Ascending aorta (tissue), 2 donors: ENCODE measurements around the gene SNX6. TPM values are rescaled to one million over a fixed set of nuclear protein-coding genes. Genes with fewer than 3 reads are reported as not detected.

Experiments used
- DNase-seq, 2 donors: peaks; one replicate each; pipeline ENCODE4 v3.0.0-alpha.2; 2019; ENCODE audit warnings: low spot score in 2 of 2
- H3K27ac ChIP-seq, 2 donors: fragments of 200-600 bp; sonication (generic); one replicate each; pipeline ENCODE4 v1.5.1; 2016 to 2017; ENCODE audit warnings: mild to moderate bottlenecking in 1 of 2
- H3K27me3 ChIP-seq: fragments of 200-600 bp; sonication (generic); one replicate; pipeline ENCODE4 v1.5.1; 2017
- H3K36me3 ChIP-seq, 2 donors: fragments of 200-600 bp; sonication (generic); one replicate each; pipeline ENCODE4 v1.5.1; 2016
- H3K4me1 ChIP-seq, 2 donors: fragments of 200-600 bp; sonication (generic); one replicate each; pipeline ENCODE4 v1.5.1; 2016 to 2017; ENCODE audit warnings: mild to moderate bottlenecking in 1 of 2
- H3K4me3 ChIP-seq, 2 donors: fragments of 200-600 bp; sonication (generic); one replicate each; pipeline ENCODE4 v1.5.1; 2016 to 2017; ENCODE audit warnings: mild to moderate bottlenecking in 1 of 2
- H3K9me3 ChIP-seq, 2 donors: fragments of 200-600 bp; sonication (generic); one replicate each; pipeline ENCODE4 v1.5.1; 2016
- intact Hi-C: fragments of 100-400 bp; cut with DNase I; formaldehyde crosslinking; loops from one replicate; pipeline ENCODE4 v1.15.1; 2023
- total RNA-seq: library from RNA; depleted of rRNA; stranded (reverse); fragments of >200 nt; gene quantifications from one replicate; pipeline ENCODE4 v1.1.0, GENCODE V29; 2016
- TF ChIP-seq, protein P1 (sequence below), 3 experiments: fragments of 200-600 bp in 2 of 3; fragments of 450-650 bp in 1 of 3; sonication (generic) in 2 of 3; IDR thresholded peaks; one replicate each; pipeline ENCODE4 v1.5.1; 2016 to 2019; ENCODE audit warnings: antibody characterized with exemption in 3 of 3, mild to moderate bottlenecking in 1 of 3, moderate library complexity in 1 of 3

SNX6 gene
- total RNA-seq: 25.3 TPM

DNA sequence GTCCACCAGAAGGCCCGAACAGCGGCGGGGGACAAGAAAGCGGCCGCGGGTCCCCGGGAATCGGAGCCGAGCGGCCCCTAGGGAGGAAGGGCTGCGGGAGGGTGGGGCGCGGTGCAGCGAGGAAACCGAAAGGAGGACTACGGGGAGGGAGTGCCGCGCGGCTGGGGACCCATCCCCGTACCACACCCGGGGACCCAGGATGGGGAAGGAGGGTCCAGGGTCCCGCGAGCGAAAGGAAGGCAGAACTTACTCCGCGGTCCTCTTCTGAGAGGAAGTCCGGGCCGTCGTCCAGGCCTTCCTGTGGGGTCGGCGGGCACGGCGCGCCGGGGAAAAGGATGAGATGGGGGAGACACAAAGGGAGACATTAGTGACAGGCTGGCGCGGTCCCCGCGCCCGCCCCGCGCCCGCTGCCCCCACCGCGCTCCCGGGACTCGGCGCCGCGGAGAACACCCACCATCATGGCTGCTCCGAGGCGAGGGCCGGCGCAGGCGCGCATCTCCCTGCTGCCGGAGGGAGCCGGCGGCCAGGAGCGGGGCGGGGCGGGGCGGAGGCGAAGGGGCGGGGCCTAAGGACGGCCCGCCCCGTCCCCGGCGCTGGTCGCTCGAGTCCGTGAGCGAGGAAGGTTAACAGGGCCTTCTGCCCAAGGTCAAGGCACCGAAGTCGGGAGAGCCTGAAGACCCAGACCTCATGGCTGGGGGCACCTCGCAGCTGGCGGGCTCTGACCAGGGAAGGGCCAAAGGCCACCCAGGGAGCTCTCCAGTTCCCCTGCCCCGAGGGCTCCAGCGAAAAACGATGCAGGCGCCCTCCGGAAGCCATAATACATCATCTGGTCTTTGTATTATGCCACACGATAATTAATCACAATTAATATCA lies at the start of gene SNX6:
Gene SNX6, minus strand, starts transcription at position 492 of the 873 bp plus-strand sequence. Its CDS starts 32 bp downstream, at position 460.
- Histone ChIP-seq H3K27ac (peak within 1 kb of the TSS; percentile 87 to 94), H3K4me1 (peaks cover 5 to 6% of the 10 kb centered on the region in 2 donors), H3K9me3 (no peaks in the 10 kb centered on the region), H3K36me3 (peaks cover 0 to 10% of the 10 kb centered on the region in 2 donors), H3K27me3 (no peaks in the 10 kb centered on the region), H3K4me3 (peak within 1 kb of the TSS; percentile 85 to 96)
- TF ChIP-seq, protein P1, sequence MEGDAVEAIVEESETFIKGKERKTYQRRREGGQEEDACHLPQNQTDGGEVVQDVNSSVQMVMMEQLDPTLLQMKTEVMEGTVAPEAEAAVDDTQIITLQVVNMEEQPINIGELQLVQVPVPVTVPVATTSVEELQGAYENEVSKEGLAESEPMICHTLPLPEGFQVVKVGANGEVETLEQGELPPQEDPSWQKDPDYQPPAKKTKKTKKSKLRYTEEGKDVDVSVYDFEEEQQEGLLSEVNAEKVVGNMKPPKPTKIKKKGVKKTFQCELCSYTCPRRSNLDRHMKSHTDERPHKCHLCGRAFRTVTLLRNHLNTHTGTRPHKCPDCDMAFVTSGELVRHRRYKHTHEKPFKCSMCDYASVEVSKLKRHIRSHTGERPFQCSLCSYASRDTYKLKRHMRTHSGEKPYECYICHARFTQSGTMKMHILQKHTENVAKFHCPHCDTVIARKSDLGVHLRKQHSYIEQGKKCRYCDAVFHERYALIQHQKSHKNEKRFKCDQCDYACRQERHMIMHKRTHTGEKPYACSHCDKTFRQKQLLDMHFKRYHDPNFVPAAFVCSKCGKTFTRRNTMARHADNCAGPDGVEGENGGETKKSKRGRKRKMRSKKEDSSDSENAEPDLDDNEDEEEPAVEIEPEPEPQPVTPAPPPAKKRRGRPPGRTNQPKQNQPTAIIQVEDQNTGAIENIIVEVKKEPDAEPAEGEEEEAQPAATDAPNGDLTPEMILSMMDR (IDR thresholded peaks at IDR 0.05): no peak
- intact Hi-C loops: loop anchor here (5.0 to 10.0 kb wide), 4 partner anchors 82 to 352 kb away; partner anchors contain the start of genes CFL2, EAPP, SPTSSA and SRP54
- peak; percentile 46 to 92 for DNase-seq

DNA sequence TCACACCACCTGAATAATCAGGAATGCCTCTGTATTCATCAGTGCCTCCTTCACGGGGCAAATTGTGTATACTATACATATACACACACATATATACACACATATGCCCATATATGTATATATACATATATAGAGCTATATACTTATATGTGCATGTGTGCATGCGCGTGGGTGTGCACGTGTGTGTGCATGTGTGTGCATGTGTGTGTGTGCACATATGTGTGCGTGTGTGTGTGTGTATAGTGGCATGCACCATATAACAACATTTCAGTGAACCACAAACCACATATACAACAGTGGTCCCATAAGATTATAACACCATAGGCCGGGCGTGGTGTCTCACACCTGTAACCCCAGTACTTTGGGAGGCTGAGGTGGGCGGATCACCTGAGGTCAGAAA lies 48.8 kb upstream of the SNX6 start:
- TF ChIP-seq, protein P1 (IDR thresholded peaks at IDR 0.05): no peak
- intact Hi-C loops: no loop called here
- Histone ChIP-seq H3K36me3 (no peaks in the 10 kb centered on the region), H3K27ac (no peak overlapping the region), H3K4me3 (no peak overlapping the region), H3K27me3 (no peaks in the 10 kb centered on the region), H3K9me3 (no peaks in the 10 kb centered on the region), H3K4me1 (no peaks in the 10 kb centered on the region)
- DNase-seq: no peak

DNA sequence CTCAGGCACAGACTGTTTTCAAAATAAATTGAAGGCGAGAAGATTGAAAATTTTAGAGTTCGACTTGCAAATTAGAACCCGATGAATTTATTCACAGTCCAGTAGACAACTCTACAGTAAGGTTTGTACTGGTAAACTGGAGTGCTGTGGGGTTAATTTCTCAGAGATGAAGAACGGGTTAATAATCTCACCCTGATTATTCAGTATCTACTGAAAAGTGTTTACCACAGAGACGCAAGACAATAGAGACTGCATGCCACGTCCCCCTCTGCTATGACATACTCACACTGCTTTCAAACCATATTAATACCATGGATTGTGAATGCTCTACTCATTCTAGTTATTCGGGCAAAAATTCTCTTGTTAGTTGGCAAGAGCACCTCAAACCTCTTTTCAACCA lies 48.4 kb upstream of the SNX6 start:
- DNase-seq: no peak
- Histone ChIP-seq H3K36me3 (no peaks in the 10 kb centered on the region), H3K27me3 (no peaks in the 10 kb centered on the region), H3K27ac (no peak overlapping the region), H3K4me1 (no peaks in the 10 kb centered on the region), H3K9me3 (no peaks in the 10 kb centered on the region), H3K4me3 (no peak overlapping the region)
- TF ChIP-seq, protein P1 (IDR thresholded peaks at IDR 0.05): no peak
- intact Hi-C loops: no loop called here

DNA sequence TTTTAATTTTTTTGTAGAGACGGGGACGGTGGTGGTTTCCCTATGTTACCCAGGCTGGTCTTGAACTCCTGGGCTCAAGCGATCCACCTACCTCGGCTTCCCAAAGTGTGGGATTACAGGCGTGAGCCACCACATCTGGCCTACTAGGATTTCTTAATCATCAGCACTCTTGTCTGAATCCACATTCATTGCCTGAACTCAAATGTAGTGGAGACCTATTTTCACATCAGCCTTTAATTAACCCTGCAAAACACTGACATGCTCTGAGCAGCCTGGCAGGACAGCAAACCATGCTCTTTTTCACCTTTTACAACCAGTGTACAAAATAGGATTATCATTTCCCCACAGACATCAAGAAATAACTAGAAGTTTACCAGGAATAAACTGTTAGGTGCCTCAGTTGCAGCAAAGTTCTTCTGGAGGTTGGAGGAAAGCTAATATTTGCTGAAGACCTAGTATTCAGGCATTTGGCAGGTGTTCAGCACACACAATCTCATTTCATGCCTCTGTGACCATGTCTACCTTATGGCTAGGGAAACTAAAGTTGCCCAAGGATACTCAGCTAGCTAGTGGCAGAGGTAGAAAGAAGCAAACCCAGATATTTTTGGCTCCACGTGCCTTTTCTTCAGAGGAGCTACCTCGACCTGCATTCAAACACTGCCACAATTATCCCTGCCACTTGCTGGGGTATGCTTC lies 46.7 kb upstream of the SNX6 start:
- Histone ChIP-seq H3K9me3 (no peaks in the 10 kb centered on the region), H3K27ac (no peak overlapping the region), H3K27me3 (no peaks in the 10 kb centered on the region), H3K4me3 (no peak overlapping the region), H3K36me3 (no peaks in the 10 kb centered on the region), H3K4me1 (no peaks in the 10 kb centered on the region)
- DNase-seq: no peak
- intact Hi-C loops: no loop called here
- TF ChIP-seq, protein P1 (IDR thresholded peaks at IDR 0.05): no peak

DNA sequence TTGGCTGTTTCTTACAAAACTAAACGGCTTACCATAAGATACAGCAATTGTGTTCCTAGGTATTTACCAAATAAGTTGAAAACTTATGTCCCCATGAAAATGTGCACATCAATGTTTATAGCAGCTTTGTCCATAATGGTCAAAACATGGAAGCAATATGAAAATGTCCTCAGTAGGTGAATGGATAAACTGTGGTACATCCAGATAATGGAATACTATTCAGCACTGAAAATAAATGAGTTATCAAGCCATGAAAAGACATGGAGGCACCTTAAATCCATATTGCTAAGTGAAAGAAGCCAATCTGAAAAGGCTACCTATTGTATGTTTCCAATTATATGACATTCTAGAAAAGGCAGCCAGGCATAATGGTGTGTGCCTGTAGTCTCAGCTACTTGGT lies 43.8 kb upstream of the SNX6 start:
- intact Hi-C loops: no loop called here
- Histone ChIP-seq H3K27me3 (no peaks in the 10 kb centered on the region), H3K36me3 (no peaks in the 10 kb centered on the region), H3K4me3 (no peak overlapping the region), H3K27ac (no peak overlapping the region), H3K4me1 (no peaks in the 10 kb centered on the region), H3K9me3 (no peaks in the 10 kb centered on the region)
- TF ChIP-seq, protein P1 (IDR thresholded peaks at IDR 0.05): no peak
- DNase-seq: no peak
